NCI-H146 treated with DMSO at 0.1 percent for 48 hours (cell line): ENCODE measurements around the gene TDP1.
"Not testable (repeated sequence)": the region's sequence is repeated elsewhere in the genome, so short reads cannot be mapped to it uniquely, and the experiment has no call there.

Source experiments
- DNase-seq: peaks from one replicate; lab custom pipeline; 2025; ENCODE audit not compliant: unreplicated experiment; lab: John Stamatoyannopoulos, UW

TDP1 gene

DNA sequence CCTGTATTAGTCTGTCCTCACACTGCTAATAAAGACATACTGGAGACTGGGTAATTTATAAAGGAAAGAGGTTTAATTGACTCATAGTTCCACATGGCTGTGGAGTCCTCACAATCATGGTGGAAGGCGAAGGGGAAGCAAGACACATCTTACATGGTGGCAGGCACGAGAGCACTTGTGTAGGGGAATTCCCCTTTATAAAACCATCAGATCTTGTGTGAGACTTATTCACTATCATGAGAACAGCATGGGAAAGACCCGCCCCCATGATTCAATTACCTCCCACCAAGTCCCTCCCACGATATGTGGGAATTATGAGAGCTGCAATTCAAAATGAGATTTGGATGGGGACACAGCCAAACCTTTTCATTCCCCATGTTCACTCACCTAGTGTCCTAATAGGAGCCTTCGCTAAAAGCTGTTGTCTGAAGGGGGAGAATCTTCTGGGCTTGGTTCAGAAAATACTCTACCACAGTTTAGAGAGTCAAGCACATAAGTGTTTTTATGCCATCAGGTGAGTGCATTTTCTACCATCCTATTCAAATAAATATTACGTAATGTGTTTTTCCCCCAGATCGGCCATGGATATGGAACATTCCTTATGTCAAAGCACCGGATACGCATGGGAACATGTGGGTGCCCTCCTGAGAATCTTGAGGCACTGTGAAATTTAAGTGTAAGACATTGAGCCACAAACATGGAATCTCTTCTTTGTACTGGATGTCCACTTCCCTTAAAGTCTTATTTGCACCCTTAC, 86.9 kb downstream of the TDP1 start:
- DNase-seq = no peak

DNA sequence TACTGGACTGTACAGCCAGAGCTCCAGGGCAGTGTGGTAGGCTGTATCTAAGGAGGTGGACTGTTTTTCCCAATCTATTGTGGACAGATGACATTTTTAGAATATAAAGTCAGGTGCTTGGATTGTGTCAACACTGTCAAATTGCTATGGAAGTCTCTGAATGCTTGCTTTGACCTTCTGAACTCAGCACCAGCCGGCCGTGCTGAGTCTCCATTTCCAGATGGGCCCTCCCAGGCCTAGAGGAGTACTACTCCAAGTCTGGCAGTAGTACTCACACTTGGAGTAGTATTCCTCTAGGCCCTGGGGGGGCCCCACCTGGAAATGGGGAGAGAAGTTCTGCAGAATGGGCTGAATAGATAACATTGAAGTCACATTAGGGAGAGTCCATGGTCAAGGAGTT, 89.9 kb downstream of the TDP1 start:
- DNase-seq = no peak

GRCh38 chr14:90049390-90049789, 93.7 kb downstream of the TDP1 start:
- DNase-seq = no peak

DNA sequence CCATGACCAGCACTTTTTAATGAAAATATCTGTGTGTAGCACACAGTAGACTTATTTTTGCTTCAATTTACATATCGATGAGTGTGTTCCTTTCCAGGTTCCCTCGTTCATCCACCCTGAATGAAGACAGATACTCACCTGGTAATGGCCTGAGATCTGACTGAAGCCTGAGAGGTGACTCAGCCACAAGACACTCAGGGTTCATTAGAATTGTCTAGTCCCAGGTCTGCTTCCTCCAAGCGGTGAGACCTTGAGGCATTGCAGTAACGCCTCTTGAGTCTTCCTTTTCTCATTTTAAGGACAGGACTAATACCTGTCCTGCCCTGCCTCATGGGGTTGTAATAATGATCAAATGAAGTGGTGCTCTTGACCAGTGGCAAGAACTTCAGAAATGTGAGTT, 94.5 kb downstream of the TDP1 start:
- no peak for DNase-seq

- DNase-seq = no peak
Observed at GRCh38 chr14:90053044-90053443, 97.3 kb downstream of the TDP1 start.

DNA sequence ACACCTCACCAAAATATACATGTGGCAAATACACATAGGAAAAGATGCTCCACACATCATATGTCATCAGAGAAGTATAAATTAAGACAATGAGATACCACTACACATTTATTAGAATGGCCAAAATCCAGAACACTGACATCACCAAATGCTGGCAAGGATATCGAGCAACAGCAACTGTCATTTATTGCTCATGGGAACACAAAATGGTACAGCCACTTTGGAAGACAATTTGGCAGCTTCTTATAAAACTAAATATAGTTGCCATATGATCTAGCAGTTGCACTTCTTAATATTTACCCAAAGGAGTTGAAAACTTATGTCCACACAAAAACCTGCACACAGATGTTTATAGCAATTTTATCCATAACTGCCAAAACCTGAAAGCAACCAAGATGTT, 99.1 kb downstream of the TDP1 start:
- no peak for DNase-seq

GRCh38 chr14:90056826-90057225, 101.1 kb downstream of the TDP1 start:
- no peak for DNase-seq

- no peak for DNase-seq
Observed at GRCh38 chr14:90058876-90059458, 103.2 kb downstream of the TDP1 start.

DNA sequence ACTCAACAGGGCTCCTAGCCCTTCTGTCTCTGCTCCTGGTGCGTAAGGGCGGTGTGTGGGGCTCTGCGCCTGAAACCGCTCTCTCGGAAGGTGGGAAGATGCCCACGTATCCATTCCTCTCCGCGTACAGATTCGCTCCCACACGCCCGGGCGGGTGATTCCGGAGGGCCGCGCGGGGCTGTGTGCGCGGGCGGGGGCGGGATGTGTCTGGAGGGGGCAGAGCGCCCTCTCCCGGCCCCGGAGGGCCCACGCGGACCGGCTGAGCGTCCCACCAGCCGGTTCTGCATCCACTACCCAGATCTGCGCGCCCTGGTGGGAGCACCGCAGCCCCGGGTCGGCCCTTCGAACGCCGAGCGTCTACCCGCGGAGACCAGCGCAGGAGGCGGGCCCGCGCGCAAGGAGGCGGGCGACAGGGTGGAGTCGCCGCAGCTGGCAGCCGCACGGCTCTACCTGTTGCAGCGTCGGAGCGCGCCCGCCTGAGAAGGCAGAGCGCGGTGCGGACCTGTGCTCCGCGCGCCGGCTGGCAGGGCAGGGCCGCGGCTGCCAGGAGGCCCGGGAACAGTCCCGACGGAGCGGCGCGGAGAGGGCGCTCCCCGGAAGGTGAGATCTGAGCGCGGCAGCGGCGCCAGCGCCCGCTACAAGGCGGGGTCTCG, 104.7 kb downstream of the TDP1 start:
- DNase-seq = peak; percentile 89

- peak; percentile 39 for DNase-seq
Observed at GRCh38 chr14:90060965-90061684, 105.4 kb downstream of the TDP1 start.

DNA sequence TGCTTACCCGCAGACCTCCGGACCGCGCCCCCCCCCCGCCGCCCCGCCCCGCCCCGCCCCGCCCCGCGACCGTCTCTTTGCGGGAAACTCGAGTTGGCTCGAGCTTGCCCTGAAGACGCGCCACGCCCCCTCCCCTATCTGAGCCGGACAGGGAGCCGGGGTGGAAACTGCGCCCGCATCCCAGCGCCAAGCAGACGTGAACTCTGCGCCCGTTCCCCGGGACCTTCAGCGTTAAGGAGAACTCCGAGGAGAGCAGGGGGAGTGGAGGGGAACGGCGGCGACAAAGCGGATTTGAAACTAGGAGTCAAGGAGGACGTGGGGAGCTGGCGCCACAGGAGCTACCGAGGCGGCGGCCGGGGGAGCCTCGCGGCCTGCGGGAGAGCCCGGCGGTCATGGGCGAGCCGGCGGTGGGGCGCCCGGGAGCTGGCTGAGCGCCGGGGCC, 106.0 kb downstream of the TDP1 start, which contains the start of gene KCNK13:
TSS of gene KCNK13 (plus strand) at position 310 of the 442 bp plus-strand sequence. CDS start 212 bp downstream, outside the sequence.
- peak; percentile 33 for DNase-seq

DNA sequence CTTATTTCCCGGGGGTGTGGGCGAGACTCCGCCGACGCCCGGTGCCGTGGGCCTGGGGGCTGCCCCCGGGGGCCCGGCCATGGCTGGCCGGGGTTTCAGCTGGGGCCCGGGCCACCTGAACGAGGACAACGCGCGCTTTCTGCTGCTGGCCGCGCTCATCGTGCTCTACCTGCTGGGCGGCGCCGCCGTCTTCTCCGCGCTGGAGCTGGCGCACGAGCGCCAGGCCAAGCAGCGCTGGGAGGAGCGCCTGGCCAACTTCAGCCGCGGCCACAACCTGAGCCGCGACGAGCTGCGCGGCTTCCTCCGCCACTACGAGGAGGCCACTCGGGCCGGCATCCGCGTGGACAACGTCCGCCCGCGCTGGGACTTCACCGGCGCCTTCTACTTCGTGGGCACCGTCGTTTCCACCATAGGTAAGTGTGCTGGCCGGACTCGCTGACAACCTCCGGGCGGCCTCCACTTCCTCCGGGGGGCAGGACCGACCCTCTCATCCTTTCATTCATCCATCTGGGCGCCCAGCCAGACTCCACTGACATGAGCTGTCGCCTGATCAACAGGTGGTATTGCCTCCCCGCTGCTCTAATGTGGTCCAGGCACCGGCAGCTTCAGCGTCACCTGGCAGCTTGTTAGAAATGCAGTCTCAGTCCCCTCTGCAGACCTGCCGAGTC, 106.5 kb downstream of the TDP1 start:
- DNase-seq = peak; percentile 73

GRCh38 chr14:90062822-90063539, 107.3 kb downstream of the TDP1 start:
- DNase-seq = no peak

DNA sequence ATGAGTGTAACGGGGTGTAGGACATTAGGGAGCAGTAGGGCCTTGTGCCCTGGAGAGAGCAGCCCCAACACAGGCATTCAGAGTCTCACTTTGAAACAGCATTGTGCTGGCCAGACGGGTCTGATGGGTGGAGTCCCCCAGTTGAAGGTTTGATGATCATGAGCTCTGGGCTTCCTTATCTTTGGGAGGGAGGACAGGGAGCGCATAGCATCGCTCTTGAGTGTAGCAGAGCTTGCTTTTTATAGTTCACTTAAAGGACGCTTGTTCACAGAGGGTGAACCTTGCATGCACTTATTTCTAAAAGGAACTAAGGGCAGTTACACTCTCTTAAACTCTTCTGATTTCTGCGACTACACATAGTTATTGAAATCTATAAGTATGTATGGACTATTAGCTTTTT, 116.6 kb downstream of the TDP1 start:
- no peak for DNase-seq

GRCh38 chr14:90079576-90079975, 123.8 kb downstream of the TDP1 start:
- no peak for DNase-seq

GRCh38 chr14:90087433-90087832, 131.7 kb downstream of the TDP1 start:
- DNase-seq = no peak

DNA sequence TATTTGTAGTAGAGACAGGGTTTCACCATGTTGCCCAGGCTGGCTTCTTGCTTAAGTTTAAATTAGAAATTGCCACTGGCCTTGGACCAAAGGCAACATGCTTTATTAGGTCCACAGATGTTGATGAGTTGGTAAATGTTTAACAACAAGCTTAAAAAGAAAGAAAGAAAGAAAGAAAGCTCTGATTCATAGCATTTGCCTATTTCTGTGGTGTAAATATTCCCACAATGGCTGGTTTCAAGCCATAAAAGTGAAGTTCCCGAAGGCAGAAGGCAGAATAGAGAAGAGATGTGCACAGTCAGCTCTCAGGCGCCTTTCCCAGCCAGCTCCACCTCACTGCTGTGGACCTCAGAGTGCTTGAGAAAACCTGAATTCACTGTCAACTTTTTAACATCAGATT, 132.4 kb downstream of the TDP1 start:
- no peak for DNase-seq

DNA sequence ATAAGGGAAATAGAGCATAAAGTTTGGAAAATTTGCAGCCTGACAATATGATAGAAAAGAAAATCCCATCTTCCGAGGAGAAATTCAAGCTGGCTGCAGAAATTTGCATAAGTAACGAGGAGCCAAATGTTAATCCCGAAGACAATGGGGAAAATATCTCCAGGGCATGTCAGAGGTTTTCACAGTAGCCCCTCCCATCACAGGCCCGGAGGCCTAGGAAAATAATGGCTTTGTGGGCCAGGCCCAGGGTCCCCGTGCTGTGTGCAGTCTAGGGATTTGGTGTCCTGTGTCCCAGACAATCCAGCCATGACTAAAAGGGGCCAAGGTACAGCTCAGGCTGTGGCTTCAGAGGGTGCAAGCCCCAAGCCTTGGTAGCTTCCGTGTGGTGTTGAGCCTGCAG, 133.8 kb downstream of the TDP1 start:
- DNase-seq = not testable (repeated sequence)

DNA sequence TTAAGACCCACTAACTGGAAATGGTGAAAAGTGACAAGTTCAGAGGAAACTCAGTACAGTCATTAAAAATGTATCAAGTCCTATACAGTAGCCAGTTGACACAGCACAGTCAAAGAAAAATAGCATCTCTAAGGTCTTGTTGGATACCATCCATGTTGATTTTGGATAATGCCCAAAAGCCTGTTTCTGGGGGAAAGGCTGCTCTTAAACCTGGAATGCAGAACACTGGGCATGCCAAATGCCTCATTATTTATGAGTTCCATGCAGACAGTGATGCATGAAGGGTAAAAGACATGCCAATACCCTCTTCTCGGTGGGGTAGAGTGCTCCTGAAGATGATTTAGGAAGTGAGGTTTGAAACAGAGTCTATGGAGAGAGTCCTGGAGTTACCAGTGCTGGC, 135.7 kb downstream of the TDP1 start:
- no peak for DNase-seq

- peak; percentile 64 for DNase-seq
Observed at GRCh38 chr14:90093942-90094595, 138.3 kb downstream of the TDP1 start.
